Measurements from ENCODE around the gene GP1BB. TPM values are rescaled to one million over a fixed set of nuclear protein-coding genes. Genes with fewer than 3 reads are reported as not detected.

Gene GP1BB
- total RNA-seq, 1 donor from 2014 or later = 0.95 TPM

GRCh38 chr22:19722178-19722981 lies 959 bp upstream of the GP1BB start:
- H3K4me3 ChIP-seq (ENCODE audit: insufficient read depth, low read depth, low read length) = no peak overlapping the region
- no peak overlapping the region for H3K27ac ChIP-seq (ENCODE audit: low read depth, low read length)
- no peak overlapping the region for H3K4me2 ChIP-seq (ENCODE audit: low read length)
- no peaks in the 10 kb centered on the region for H3K9me3 ChIP-seq (ENCODE audit: insufficient read depth, low read depth, low read length)
- Mint-ChIP-seq H3K27me3 (ENCODE audit: low read depth, unreplicated experiment) (peaks cover 49% of the 10 kb centered on the region), H3K36me3 (ENCODE audit: low read depth, unreplicated experiment) (peaks cover 11% of the 10 kb centered on the region), H3K27ac (ENCODE audit: unreplicated experiment) (no peak overlapping the region), H3K4me3 (ENCODE audit: unreplicated experiment) (no peak overlapping the region), H3K9me3 (ENCODE audit: unreplicated experiment) (peaks cover 6% of the 10 kb centered on the region), H3K4me1 (ENCODE audit: low read depth, unreplicated experiment) (peaks cover 2% of the 10 kb centered on the region)
- no peak overlapping the region for H3K9ac ChIP-seq (ENCODE audit: low read length)
- TF ChIP-seq EZH2 (IDR thresholded peaks at IDR 0.05; ENCODE audit: insufficient read depth, low read length) = no peak
- TF ChIP-seq CTCF (IDR thresholded peaks at IDR 0.05; ENCODE audit: insufficient read depth, low read depth, low read length) = no peak
- H2AFZ ChIP-seq (ENCODE audit: low read depth, low read length) = no peak overlapping the region
- H3K36me3 ChIP-seq (ENCODE audit: insufficient read depth, low read length) = peaks cover 5% of the 10 kb centered on the region
- peaks cover 21% of the 10 kb centered on the region for H3K4me1 ChIP-seq (ENCODE audit: insufficient read depth, low read length)
- DNase-seq (ENCODE audit: low read depth) (no peak), FAIRE-seq (no peak)
- H4K20me1 ChIP-seq (ENCODE audit: insufficient read depth, low read length) = peaks cover 43% of the 10 kb centered on the region
- peaks cover 13% of the 10 kb centered on the region for H3K79me2 ChIP-seq (ENCODE audit: insufficient read depth, low read length)
- H3K27me3 ChIP-seq (ENCODE audit: insufficient read depth, low read length) = peaks cover 3% of the 10 kb centered on the region

- TF ChIP-seq CTCF (IDR thresholded peaks at IDR 0.05; ENCODE audit: insufficient read depth, low read depth, low read length) = no peak
- no peak for TF ChIP-seq EZH2 (IDR thresholded peaks at IDR 0.05; ENCODE audit: insufficient read depth, low read length)
- Histone ChIP-seq H3K27me3 (ENCODE audit: insufficient read depth, low read length) (peaks cover 3% of the 10 kb centered on the region), H3K79me2 (ENCODE audit: insufficient read depth, low read length) (peaks cover 11% of the 10 kb centered on the region), H3K9ac (ENCODE audit: low read length) (no peak overlapping the region), H3K27ac (ENCODE audit: low read depth, low read length) (no peak overlapping the region), H3K36me3 (ENCODE audit: insufficient read depth, low read length) (peaks cover 5% of the 10 kb centered on the region), H2AFZ (ENCODE audit: low read depth, low read length) (no peak overlapping the region), H3K9me3 (ENCODE audit: insufficient read depth, low read depth, low read length) (no peaks in the 10 kb centered on the region), H3K4me3 (ENCODE audit: insufficient read depth, low read depth, low read length) (no peak overlapping the region), H3K4me1 (ENCODE audit: insufficient read depth, low read length) (peaks cover 16% of the 10 kb centered on the region), H3K4me2 (ENCODE audit: low read length) (peak overlapping the region; percentile 58), H4K20me1 (ENCODE audit: insufficient read depth, low read length) (peaks cover 43% of the 10 kb centered on the region)
- Mint-ChIP-seq H3K4me3 (ENCODE audit: unreplicated experiment) (no peak overlapping the region), H3K27ac (ENCODE audit: unreplicated experiment) (no peak overlapping the region), H3K9me3 (ENCODE audit: unreplicated experiment) (peaks cover 7% of the 10 kb centered on the region), H3K27me3 (ENCODE audit: low read depth, unreplicated experiment) (peaks cover 50% of the 10 kb centered on the region), H3K36me3 (ENCODE audit: low read depth, unreplicated experiment) (peaks cover 9% of the 10 kb centered on the region), H3K4me1 (ENCODE audit: low read depth, unreplicated experiment) (no peaks in the 10 kb centered on the region)
- no peak for DNase-seq (ENCODE audit: low read depth)
- no peak for FAIRE-seq
These were observed 432 bp upstream of the GP1BB start for GRCh38 chr22:19722982-19723231.

All from astrocyte (in vitro differentiated cells and primary cell).